Measurements from ENCODE around the gene ARID1A. TPM values are rescaled to one million over a fixed set of nuclear protein-coding genes. Genes with fewer than 3 reads are reported as not detected.
"Not testable (repeated sequence)": the region's sequence is repeated elsewhere in the genome, so short reads cannot be mapped to it uniquely, and the experiment has no call there.

The ARID1A gene
- total and polyA plus RNA-seq, 2 donors (not counting 3 experiments of a cell fraction or from before 2014, with no cell fraction given): 36.9 to 77.2 TPM

DNA sequence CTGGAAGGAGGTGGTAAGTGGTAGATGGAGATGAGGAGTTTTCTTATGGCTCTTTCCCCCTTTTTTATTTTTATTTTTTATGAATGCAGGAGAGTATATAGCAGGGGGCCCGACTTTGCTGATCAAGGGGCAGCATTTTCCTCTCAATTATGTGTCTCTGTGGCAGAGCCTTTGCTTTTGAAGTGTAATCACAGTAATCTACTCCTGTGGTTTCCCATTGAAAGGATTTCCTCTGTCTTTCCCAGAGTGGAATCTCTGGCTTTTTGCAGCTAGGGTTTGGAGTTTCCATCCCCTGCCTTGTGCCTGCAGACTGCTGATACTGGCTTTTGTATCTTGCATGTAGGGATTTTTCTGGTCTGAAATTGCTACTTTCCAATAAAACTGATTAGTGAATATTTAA is 29.1 kb downstream of the ARID1A start:
- intact Hi-C loops (cut with micrococcal nuclease) (no loop called here), dilution Hi-C loops (cut with MboI; ENCODE audit: extremely low pct_ligation_motif_present, low sequenced_read_pairs) (no loop called here)
- peaks cover 0 to 3% of the 10 kb centered on the region in 2 experiments for H3K36me3 ChIP-seq (ENCODE audit: control insufficient read depth in 2 of 2, extremely low read depth in 1 of 2, insufficient read depth in 2 of 2, low read length in 2 of 2)
- FAIRE-seq (no peak), DNase-seq (ENCODE audit: low read depth, low spot score) (no peak)
- no peak overlapping the region for H3K4me2 ChIP-seq (ENCODE audit: insufficient read depth, low read length)
- H3K9me1 ChIP-seq (replicated peaks; ENCODE audit: control insufficient read depth, extremely low read depth, insufficient read depth, low read length): no peaks in the 10 kb centered on the region
- no TSS peak for BruUV-seq (replicated peaks)
- H3K9me3 ChIP-seq (replicated peaks; ENCODE audit: control insufficient read depth, insufficient read depth, low read length): no peaks in the 10 kb centered on the region
- ChIA-PET CTCF (interaction anchor here (0.7 to 2.6 kb wide), 6 partner anchors 14 to 64 kb away, joined by 3 to 17 read pairs (median 6); no protein-coding TSS in a partner anchor), POLR2A (no interaction called here)
- TF ChIP-seq, protein P1, sequence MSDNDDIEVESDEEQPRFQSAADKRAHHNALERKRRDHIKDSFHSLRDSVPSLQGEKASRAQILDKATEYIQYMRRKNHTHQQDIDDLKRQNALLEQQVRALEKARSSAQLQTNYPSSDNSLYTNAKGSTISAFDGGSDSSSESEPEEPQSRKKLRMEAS (IDR thresholded peaks at IDR 0.05; ENCODE audit: insufficient read depth, insufficient read length): no peak
- no peak for TF ChIP-seq GATA2 (IDR thresholded peaks at IDR 0.05; ENCODE audit: insufficient read depth, insufficient read length, low read depth, low read length)
- no peaks in the 10 kb centered on the region for H3K27me3 ChIP-seq (ENCODE audit: control insufficient read depth in 2 of 2, insufficient read depth in 2 of 2, low read length in 2 of 2)
- H3K79me2 ChIP-seq (ENCODE audit: control insufficient read depth, insufficient read depth, low read length): peaks cover 92% of the 10 kb centered on the region
- H4K20me1 ChIP-seq (replicated peaks; ENCODE audit: control insufficient read depth, extremely low read depth, insufficient read depth, low read length): peaks cover 18% of the 10 kb centered on the region
- H3K27ac ChIP-seq (ENCODE audit: insufficient read depth, low read depth, low read length): no peak overlapping the region
- no peak overlapping the region for H3K4me3 ChIP-seq (replicated peaks in 1 of 3; ENCODE audit: insufficient read depth in 1 of 3, low read depth in 1 of 3, low read length in 3 of 3)
- peaks cover 33% of the 10 kb centered on the region for H3K4me1 ChIP-seq (ENCODE audit: control insufficient read depth, extremely low read depth, insufficient read depth, low read length)
- no peak overlapping the region for H3K9ac ChIP-seq (replicated peaks; ENCODE audit: extremely low read depth, insufficient read depth, low read length)
- no peak overlapping the region for H2AFZ ChIP-seq (ENCODE audit: low read depth, low read length)

DNA sequence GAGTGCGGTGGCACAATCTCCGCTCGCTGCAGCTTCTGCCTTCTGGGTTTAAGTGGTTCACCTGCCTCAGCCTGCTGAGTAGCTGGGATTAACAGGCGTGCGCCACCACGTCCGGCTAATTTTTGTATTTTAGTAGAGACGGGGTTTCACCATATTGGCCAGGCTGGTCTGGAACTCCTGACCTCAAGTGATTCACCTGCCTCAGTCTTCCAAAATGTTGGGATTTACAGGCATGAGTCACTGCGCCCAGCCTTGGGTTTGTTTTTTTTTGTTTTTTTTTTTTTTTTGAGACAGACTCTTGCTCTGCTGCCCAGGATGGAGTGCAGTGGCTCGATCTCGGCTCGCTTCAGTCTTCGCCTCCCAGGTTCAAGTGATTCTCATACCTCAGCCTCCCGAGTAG is 30.1 kb downstream of the ARID1A start:
- H2AFZ ChIP-seq (ENCODE audit: low read depth, low read length); H3K9me3 ChIP-seq (replicated peaks; ENCODE audit: control insufficient read depth, insufficient read depth, low read length); DNase-seq (ENCODE audit: low read depth, low spot score); FAIRE-seq; H3K4me2 ChIP-seq (ENCODE audit: insufficient read depth, low read length); POLR2A ChIA-PET; intact Hi-C loops (cut with micrococcal nuclease); dilution Hi-C loops (cut with MboI; ENCODE audit: extremely low pct_ligation_motif_present, low sequenced_read_pairs); H3K27me3 ChIP-seq (ENCODE audit: control insufficient read depth in 2 of 2, insufficient read depth in 2 of 2, low read length in 2 of 2); H3K9me1 ChIP-seq (replicated peaks; ENCODE audit: control insufficient read depth, extremely low read depth, insufficient read depth, low read length); H3K4me3 ChIP-seq (replicated peaks in 1 of 3; ENCODE audit: insufficient read depth in 1 of 3, low read depth in 1 of 3, low read length in 3 of 3); H3K27ac ChIP-seq (ENCODE audit: insufficient read depth, low read depth, low read length); BruUV-seq (replicated peaks); H3K9ac ChIP-seq (replicated peaks; ENCODE audit: extremely low read depth, insufficient read depth, low read length); H3K36me3 ChIP-seq (ENCODE audit: control insufficient read depth in 2 of 2, extremely low read depth in 1 of 2, insufficient read depth in 2 of 2, low read length in 2 of 2): not testable (repeated sequence)
- H3K4me1 ChIP-seq (ENCODE audit: control insufficient read depth, extremely low read depth, insufficient read depth, low read length): peaks cover 33% of the 10 kb centered on the region
- CTCF ChIA-PET: interaction anchor here (1.0 to 1.4 kb wide), 2 partner anchors 27 to 34 kb away, joined by 3 read pairs; no protein-coding TSS in a partner anchor
- peaks cover 90% of the 10 kb centered on the region for H3K79me2 ChIP-seq (ENCODE audit: control insufficient read depth, insufficient read depth, low read length)
- H4K20me1 ChIP-seq (replicated peaks; ENCODE audit: control insufficient read depth, extremely low read depth, insufficient read depth, low read length): peaks cover 18% of the 10 kb centered on the region
